ENCODE measurements around the gene ZCCHC14. TPM values are rescaled to one million over a fixed set of nuclear protein-coding genes. Genes with fewer than 3 reads are reported as not detected.

ZCCHC14 gene
- total RNA-seq, 1 experiment from 2014 or later, result 30.3 TPM

DNA sequence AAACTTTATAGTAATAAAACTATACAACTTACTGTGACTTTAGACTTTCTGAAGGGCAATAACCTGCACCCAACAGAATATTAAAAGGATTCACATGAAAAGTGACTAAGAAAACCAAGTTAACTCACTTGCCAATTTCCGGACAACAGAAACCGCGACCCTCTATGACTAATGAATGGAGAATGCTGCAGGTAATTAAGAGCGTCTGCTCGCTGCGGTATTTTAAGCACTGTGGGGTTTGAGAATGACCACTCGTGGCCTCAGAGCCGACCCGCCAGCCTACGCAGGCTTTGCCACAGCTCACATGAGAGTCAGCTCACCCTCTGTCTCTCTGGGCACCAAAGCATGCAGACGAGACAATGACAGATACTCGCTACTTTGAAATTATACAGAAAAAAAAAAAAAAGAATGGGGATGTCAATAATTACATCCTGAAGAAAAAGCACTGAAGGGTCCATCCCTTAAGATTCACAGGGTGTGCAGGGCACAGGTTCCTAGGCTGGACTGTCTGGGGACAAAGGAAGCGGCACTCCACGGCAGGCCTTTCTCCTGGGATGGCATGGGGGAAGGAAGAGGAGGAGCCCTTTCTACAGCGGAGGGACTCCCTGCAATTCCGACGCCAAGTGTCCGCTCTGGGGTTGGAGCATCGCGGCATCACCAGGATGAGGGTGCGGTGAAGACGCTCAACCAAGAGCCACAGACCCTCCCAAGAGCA, 35.0 kb downstream of the ZCCHC14 start:
- H3K4me1 ChIP-seq (ENCODE audit: insufficient read depth, low read length, poor library complexity, severe bottlenecking), result peaks cover 28% of the 10 kb centered on the region
- CTCF ChIA-PET, result no interaction called here
- TF ChIP-seq, protein P1, sequence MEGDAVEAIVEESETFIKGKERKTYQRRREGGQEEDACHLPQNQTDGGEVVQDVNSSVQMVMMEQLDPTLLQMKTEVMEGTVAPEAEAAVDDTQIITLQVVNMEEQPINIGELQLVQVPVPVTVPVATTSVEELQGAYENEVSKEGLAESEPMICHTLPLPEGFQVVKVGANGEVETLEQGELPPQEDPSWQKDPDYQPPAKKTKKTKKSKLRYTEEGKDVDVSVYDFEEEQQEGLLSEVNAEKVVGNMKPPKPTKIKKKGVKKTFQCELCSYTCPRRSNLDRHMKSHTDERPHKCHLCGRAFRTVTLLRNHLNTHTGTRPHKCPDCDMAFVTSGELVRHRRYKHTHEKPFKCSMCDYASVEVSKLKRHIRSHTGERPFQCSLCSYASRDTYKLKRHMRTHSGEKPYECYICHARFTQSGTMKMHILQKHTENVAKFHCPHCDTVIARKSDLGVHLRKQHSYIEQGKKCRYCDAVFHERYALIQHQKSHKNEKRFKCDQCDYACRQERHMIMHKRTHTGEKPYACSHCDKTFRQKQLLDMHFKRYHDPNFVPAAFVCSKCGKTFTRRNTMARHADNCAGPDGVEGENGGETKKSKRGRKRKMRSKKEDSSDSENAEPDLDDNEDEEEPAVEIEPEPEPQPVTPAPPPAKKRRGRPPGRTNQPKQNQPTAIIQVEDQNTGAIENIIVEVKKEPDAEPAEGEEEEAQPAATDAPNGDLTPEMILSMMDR (conservative IDR thresholded peaks at IDR 0.05; ENCODE audit: low read depth, low read length), result no peak
- no peak for TF ChIP-seq EZH2 (IDR thresholded peaks at IDR 0.05; ENCODE audit: borderline replicate concordance, low read depth, low read length, poor library complexity, severe bottlenecking)
- H3K36me3 ChIP-seq (ENCODE audit: insufficient read depth, low read length, poor library complexity, severe bottlenecking), result peaks cover 14% of the 10 kb centered on the region
- no peak overlapping the region for H3K4me3 ChIP-seq (ENCODE audit: low read depth, low read length, poor library complexity, severe bottlenecking)
- no peaks in the 10 kb centered on the region for H3K9me3 ChIP-seq (ENCODE audit: low read depth, low read length, poor library complexity, severe bottlenecking)
- peak; percentile 77 for DNase-seq (ENCODE audit: low spot score)
- peak overlapping the region; percentile 55 for H3K27ac ChIP-seq (ENCODE audit: low read depth, low read length, poor library complexity, severe bottlenecking)
- no peaks in the 10 kb centered on the region for H3K27me3 ChIP-seq (replicated peaks; ENCODE audit: insufficient read depth, low read depth, low read length, poor library complexity)
- BruUV-seq (replicated peaks), result no TSS peak
- POLR2A ChIA-PET (ENCODE audit: low non-redundant PET), result no interaction called here
- intact Hi-C loops (cut with micrococcal nuclease; ENCODE audit: unreplicated experiment), result no loop called here

DNA sequence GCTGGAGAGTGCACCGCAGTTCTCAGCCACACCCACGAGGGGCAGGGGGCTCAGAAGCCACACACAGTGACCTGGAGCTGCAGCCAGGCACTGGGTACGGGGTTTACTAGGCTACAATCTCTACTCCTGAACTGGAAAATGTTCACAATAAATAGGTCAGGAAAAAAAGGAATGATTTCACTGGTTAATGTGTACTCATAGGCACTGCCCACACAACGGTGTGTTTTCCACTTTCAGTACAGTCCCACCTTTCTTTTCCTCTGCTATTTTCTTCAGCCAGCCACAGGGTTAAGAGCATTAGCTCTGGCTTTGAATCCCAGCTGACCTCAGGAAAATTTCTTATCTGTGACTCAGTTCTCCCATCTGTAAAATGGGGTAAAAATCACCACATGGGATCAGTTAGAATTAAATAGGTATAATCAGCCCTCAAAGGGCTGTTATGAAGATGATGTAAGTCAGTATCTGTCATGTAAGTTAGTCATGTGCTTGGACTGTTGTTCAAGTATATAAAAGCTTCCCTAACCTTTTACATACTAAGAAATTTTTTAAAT, 35.7 kb downstream of the ZCCHC14 start:
- intact Hi-C loops (cut with micrococcal nuclease; ENCODE audit: unreplicated experiment), result no loop called here
- Histone ChIP-seq H3K9me3 (ENCODE audit: low read depth, low read length, poor library complexity, severe bottlenecking) (no peaks in the 10 kb centered on the region), H3K27me3 (replicated peaks; ENCODE audit: insufficient read depth, low read depth, low read length, poor library complexity) (no peaks in the 10 kb centered on the region), H3K4me1 (ENCODE audit: insufficient read depth, low read length, poor library complexity, severe bottlenecking) (peaks cover 28% of the 10 kb centered on the region), H3K27ac (ENCODE audit: low read depth, low read length, poor library complexity, severe bottlenecking) (peak overlapping the region; percentile 55), H3K4me3 (ENCODE audit: low read depth, low read length, poor library complexity, severe bottlenecking) (no peak overlapping the region), H3K36me3 (ENCODE audit: insufficient read depth, low read length, poor library complexity, severe bottlenecking) (peaks cover 14% of the 10 kb centered on the region)
- ChIA-PET CTCF (no interaction called here), POLR2A (ENCODE audit: low non-redundant PET) (no interaction called here)
- DNase-seq (ENCODE audit: low spot score), result no peak
- TF ChIP-seq, protein P1 (conservative IDR thresholded peaks at IDR 0.05; ENCODE audit: low read depth, low read length), result no peak
- TF ChIP-seq EZH2 (IDR thresholded peaks at IDR 0.05; ENCODE audit: borderline replicate concordance, low read depth, low read length, poor library complexity, severe bottlenecking), result no peak
- no TSS peak for BruUV-seq (replicated peaks)

DNA sequence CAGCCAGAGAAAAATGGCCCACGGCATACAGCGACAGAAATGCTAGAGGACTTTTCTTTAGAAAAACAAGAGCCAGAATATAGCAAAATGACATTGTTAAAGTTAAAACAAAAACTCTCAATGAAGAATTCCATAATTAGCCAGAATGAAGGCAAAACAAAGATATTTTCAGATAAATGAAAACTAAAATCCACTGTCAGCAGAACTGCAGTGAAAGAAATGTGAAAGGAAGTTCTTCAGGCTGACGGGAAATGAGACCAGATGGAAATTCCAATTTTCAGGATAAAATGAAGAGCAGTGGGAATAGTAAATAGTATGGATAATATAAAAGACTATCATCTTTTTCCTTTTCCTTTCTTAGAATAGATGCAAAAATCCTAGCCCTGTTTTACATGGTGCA, 38.4 kb downstream of the ZCCHC14 start:
- CTCF ChIA-PET, result no interaction called here
- H3K4me3 ChIP-seq (ENCODE audit: low read depth, low read length, poor library complexity, severe bottlenecking), result no peak overlapping the region

More for the DNA sequence above, 38.4 kb downstream of the ZCCHC14 start:
- no peak for DNase-seq (ENCODE audit: low spot score)
- Histone ChIP-seq H3K36me3 (ENCODE audit: insufficient read depth, low read length, poor library complexity, severe bottlenecking) (peaks cover 14% of the 10 kb centered on the region), H3K4me1 (ENCODE audit: insufficient read depth, low read length, poor library complexity, severe bottlenecking) (peaks cover 20% of the 10 kb centered on the region), H3K27ac (ENCODE audit: low read depth, low read length, poor library complexity, severe bottlenecking) (no peak overlapping the region), H3K9me3 (ENCODE audit: low read depth, low read length, poor library complexity, severe bottlenecking) (no peaks in the 10 kb centered on the region), H3K27me3 (replicated peaks; ENCODE audit: insufficient read depth, low read depth, low read length, poor library complexity) (no peaks in the 10 kb centered on the region)
- TF ChIP-seq, protein P1 (conservative IDR thresholded peaks at IDR 0.05; ENCODE audit: low read depth, low read length), result no peak
- TF ChIP-seq EZH2 (IDR thresholded peaks at IDR 0.05; ENCODE audit: borderline replicate concordance, low read depth, low read length, poor library complexity, severe bottlenecking), result no peak
- POLR2A ChIA-PET (ENCODE audit: low non-redundant PET), result interaction anchor here (0.7 kb wide), 1 partner anchor 318 kb away, joined by 3 read pairs; no protein-coding TSS in a partner anchor
- intact Hi-C loops (cut with micrococcal nuclease; ENCODE audit: unreplicated experiment), result no loop called here
- no TSS peak for BruUV-seq (replicated peaks)
